Stimulated activated CD8-positive, alpha-beta memory T cell treated with anti-CD3 and anti-CD28 coated beads, Interleukin-2, amount 100 ng/mL, for 1 hour (primary cell): ENCODE measurements around the gene PI4KA.

Source experiments
- DNase-seq, 2 donors: peaks; one replicate each; pipeline ENCODE4 v3.0.0-alpha.2; 2020; ENCODE audit warnings: low read depth in 2 of 2

PI4KA gene

DNA sequence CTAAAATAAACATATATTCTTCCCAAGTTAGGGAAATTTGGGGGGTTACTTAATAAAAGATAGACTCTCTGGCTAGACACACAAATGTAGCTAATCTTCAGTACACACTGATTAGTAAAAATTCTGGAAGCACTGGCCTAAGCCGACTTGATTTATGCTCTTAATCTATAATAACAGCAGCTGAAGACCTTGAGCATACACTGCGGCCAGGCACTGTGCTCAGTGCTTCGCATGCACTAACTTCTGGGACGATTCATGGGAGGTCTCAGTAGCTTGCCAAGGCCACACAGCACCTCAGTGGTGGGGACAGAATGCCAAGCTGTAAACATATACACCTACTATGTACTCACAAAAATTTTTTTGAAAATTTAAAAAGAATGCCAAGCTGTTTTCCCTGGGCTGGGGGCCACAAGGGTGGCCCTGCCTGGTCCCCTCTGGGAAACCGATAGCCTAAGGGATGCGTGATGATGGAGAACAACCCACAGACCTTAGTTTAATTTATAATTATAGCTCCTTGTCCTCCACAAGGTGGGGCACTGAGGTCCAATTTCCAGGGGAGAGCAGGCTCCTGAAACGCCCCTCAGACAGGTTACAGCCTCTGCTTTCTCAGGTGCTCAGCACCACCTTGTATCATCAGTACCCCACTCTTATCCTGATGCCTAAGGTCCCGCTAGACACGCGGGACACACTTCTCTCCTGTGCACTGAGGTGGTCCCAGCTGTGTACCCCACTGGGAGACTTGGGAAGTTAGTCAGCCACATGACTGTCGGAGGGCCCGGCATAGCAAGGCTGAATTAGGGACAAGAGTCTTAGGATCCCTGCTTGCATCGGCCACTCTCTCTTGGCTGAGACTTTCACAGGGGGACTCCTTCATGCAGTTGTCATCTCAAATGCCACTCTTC is 64.6 kb downstream of the PI4KA start:
- no peak for DNase-seq

DNA sequence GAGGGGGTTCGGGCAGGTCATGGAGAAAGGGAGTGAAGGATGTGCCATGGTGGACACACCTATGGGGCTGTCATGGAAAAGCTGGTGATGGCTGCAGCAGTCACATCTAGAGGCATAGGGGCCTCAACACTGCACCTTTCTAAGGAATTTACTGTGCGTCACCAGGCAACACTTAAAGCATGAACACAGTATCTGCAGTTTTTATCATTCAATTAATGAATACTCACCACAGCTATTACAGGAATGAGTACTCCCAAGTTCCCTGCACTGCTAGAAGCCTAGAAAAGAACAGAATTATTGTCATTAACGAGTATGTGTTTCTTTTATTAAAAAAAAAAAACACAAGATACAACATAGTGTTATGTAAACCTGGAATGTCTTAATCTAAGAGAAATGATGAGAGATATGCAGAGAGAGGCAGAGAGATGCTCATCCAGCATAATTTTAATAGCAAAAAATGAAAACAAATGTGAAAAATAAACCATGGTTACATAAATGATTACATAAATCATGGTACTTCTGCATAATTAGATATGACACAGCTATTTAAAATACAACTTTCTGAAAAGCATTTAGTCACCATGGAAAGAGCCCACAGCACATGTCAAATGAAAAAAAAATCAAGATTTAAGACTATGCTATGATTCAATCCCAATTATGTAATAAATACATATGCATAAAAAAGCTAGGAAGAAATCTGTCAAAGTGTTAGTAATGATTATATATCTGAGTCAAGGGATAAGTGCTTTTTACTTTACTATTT is 65.5 kb downstream of the PI4KA start:
- DNase-seq, result no peak

DNA sequence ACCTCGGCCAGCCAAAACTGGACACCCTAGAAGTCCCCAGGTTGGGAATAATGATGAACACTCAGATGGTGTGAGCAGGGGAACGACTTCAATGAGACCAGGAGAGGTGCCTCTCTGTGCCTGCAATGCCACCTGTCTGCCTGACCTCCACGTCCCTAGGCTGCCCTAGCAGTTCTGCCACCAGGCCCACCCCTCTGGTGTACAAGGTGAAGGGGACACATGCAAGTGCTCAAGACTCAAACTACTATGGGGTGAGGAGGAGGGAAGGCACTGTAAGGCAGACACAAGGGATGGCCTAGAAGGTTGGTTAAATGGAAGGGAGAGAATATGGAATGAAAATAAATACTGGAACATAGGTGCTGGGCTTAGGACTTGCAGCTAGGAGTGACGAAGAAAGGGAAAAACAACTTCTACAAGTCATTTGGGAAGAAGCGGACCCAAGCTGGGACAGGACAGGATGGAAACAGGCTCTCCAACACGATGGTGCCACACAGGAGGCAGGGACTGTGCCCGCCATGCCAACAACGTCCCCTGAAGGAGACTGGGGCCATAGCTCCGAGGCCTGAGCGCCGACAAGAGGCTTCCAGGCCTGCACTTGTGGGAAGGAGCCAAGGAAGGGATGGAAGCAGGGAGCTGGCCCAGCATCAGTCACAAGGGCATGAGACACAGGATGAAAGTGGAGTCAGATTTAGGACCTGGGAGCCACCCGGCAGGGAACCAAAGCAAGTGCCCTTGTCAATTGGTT is 66.2 kb downstream of the PI4KA start:
- DNase-seq, result no peak

- DNase-seq, result no peak
Observed at GRCh38 chr22:20788627-20789344, 69.8 kb downstream of the PI4KA start.

GRCh38 chr22:20787746-20788626 is 70.6 kb downstream of the PI4KA start:
- no peak for DNase-seq

DNA sequence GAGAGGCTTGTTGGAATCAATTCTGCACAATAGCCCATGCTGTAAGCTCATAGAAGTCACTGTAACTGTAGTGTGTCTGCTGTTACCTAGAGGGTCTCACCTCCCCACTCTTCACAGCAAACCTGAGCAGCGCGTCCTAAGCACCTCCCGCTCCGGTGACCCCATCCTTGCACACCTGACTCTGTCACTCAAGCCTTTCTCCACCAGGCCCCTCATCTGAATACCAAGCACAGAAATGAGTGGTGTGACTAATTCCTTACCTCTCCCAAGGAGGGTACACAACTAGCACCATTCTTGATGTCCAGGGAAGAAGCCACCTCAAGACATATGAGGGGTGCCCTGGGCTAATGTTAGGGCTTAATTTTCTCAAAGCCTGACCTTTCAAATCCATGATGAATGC is 71.4 kb downstream of the PI4KA start:
- no peak for DNase-seq

- DNase-seq, result no peak
Observed at GRCh38 chr22:20786536-20786979, 72.1 kb downstream of the PI4KA start.

- DNase-seq, result no peak
Observed at GRCh38 chr22:20786048-20786447, 72.6 kb downstream of the PI4KA start.

GRCh38 chr22:20785415-20785814 is 73.2 kb downstream of the PI4KA start:
- DNase-seq, result no peak

DNA sequence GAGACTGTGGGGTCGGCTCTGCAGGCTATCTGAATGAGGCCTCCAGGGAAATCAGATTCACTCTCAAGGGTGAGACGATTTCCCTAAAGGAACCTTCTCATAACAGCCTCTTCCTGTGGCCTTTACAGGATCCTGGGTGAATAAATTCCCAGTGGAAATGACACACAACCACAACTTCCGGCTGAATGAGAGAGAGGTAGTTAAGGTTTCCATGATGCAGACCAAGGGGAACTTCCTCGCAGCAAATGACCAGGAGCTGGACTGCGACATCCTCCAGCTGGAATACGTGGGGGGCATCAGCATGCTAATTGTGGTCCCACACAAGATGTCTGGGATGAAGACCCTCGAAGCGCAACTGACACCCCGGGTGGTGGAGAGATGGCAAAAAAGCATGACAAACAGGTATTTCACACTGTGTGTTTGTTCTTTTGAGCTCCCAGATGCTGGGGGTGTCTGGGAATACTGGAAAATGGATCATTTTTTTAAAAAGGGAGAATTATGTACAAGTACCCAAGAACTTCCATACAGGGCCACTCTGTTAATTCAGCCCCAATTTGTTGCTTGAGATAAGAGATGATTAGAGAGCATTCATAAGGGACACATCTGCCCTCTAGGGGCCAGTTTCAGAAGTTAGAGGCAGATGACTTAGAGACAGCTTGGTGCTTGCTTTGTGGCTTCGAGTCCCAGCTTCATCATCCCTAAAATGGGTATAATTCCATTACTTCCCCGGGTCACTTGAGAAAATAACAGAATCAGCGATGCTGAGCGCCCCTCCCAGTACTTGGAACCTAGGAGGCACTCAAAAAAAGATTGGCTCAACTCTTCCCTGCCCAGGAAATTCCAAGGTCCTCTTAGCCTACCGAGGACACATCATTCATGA is 74.5 kb downstream of the PI4KA start:
- DNase-seq, result peak in 1 of 2 donors; percentile 10

GRCh38 chr22:20783300-20783673 is 75.3 kb downstream of the PI4KA start:
- DNase-seq, result no peak

DNA sequence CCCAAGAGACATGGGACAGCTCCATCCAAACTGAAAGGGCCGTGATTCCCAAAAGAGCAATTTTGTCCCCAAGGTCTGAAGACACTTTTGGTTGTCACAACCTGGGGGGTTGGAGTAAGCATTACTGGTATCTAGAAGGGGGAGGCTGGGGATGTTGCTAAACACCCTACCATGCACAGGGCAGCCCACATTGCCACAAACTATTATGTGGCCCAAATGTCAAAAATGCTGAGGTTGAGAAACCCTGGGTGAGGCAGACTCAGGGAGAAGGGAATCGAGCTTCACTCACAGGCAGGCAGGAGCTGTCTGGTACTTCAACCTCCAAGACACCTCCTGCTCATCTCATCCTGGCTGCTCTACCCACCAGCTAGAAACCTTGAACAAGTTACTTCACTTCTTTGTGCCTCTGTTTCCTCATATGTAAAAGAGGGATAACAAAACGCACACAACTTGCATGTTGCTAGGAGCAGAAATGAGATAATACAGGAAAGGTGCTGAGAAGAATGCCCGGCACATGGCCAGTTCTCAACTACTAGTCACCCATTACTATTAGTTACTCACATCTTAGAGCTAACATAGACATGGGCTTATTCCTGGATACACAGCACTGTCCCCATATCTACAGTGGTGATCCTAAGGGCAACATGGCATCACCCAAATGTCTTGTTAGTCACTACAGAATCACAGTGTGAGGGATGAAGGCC is 75.9 kb downstream of the PI4KA start:
- no peak for DNase-seq

GRCh38 chr22:20782083-20782482 is 76.5 kb downstream of the PI4KA start:
- no peak for DNase-seq

- no peak for DNase-seq
Observed at GRCh38 chr22:20781272-20781990, 77.2 kb downstream of the PI4KA start.

DNA sequence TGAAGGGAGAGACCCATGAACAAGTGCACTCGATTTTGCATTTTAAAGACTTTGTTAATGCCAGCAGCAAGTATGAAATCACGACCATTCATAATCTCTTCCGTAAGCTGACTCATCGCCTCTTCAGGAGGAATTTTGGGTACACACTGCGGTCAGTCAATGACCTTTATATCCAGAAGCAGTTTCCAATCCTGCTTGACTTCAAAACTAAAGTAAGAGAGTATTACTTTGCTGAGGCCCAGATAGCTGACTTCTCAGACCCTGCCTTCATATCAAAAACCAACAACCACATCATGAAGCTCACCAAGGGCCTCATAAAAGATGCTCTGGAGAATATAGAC is 78.8 kb downstream of the PI4KA start:
- DNase-seq, result no peak

- DNase-seq, result no peak
Observed at GRCh38 chr22:20779014-20779817, 79.4 kb downstream of the PI4KA start.

DNA sequence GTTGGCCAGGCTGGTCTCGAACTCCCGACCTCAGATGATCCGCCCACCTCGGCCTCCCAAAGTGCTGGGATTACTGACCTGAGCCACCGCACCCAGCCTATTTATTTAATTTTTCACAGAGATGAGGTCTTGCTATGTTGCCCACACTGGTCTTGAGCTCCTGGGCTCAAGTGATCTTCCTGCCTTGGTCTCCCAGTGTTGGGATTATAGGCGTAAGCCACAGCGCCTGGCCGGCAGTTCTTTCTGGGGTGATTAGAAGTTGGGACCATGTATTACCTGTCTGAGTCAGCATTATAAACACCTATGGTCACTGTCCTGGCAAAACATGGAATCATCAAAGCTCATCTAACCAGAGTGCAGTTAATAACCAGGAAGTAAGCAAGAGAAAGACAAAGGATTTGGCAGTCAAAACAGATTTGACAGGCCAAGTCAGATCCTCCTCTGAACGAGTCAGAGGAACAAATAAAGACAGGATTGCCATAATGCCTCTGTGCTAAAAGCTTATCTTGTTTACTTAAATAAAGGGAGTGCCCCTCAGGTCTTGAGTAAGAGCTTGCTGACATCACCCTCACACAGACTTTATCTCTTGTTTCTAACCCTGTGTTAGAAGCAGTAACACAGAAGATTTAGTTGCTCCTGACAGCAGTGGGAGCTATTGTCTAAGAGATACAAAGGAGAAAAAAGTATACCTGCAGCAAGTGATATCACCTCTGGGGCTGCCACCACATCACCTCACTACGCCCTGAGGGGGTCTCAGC is 81.0 kb downstream of the PI4KA start:
- no peak for DNase-seq
